ENCODE measurements around the gene TBC1D22A.

Gene TBC1D22A

DNA sequence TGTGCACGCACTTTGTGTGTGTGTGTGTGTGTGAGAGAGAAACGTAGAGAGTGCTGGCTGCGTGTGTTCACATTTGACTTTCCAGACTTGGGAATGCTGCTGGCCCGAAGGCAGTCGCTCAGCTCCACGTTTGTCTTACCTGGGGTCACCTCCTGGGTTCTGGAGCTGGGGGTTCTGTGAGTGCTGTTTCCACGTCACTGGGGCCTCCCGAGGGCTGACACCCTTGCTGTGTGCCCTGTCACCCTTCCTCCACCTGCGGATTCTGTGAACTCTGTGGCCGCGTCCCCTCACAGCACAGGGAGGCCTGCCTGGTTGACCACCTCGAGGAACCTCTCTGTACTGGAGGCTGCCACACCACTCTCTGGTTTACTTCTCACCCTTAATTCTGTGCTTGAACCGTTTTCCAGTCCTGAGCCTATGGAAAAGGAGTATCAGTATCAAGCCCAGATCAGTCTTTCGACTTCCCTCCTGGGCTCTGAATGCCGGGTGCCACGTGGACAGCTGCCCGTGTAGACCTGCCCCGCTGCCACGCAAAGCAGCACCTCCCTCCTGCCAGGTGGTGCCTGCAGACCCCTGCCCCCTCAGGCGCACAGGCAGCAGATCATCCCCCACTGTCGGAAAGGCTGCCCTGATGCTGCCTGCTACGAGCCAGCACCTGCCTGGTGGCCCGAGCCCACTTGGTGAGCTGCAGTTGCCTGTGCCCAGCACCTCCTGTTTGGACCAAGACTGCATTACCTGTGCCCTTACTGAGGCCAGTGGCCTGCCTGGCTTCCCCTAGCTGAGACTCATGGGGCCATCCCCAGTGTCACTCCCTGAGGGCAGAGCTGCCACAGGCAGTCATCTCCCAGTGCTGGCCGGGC, 233.3 kb downstream of the TBC1D22A start:
- no peak for DNase-seq (ENCODE audit: low read depth)

DNA sequence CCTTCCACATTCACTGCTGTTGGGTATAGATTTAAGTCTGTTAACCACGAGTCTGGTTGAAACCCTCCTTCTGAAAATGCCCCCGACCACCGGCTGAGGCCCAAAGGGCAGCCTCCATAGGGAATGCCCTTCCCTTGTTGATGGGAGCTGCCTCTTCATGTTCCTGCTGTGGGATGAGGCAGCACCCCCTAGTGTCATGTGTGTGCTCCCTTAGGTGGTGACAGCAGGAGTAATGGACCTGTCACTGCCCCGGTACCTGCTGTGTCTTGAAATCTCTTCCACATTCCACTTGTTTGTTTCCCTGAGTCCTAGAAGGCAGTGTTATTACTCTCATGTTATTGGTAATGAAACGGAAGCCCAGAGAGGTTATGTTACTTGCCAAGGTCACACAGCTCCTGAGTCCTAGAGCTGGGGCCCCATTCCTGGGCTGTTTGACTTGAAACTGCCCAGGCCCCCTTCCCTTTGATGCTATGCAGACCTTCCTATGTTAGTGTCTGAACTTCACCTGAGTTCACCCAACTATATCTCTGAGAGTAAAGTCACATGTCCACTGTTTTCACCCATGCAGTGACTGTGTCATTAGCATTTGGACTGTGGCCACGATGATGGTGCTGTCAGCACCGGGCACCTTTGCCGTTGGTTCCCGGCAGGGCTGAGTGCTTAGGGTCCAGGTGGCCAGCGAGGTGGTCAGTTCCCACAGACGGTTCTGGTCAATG, 234.3 kb downstream of the TBC1D22A start:
- DNase-seq (ENCODE audit: low read depth): peak; percentile 20

DNA sequence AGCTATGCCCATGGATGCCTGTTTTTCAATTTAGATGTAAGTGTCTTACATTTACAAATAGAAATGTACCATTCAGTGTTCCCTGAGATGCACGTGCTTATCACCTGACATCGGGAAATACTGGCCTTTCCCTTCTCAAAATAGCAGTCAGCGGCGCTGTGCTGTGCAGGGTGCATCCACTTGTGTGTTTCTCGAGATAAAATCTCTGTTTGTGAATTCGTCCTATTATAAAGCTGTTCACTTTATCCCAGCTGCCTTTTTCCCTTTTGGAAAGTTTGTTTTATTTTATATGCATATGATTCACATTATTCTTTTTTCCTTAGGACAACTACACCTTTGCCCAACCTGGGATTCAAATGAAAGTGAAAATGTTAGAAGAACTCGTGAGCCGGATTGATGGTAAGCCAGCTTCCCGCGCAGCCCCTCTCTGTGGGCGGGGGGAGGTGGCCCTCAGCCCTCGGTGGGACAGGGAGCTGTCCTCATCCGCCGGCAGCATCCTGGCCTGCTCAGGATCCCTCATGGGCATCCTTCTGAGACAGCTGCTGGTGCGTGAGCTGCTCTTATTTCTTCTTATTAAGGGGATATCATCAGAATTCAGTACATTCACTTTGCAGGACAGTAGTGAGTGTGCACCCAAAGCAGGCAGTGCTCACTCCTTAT, 235.0 kb downstream of the TBC1D22A start:
- no peak for DNase-seq (ENCODE audit: low read depth)

DNA sequence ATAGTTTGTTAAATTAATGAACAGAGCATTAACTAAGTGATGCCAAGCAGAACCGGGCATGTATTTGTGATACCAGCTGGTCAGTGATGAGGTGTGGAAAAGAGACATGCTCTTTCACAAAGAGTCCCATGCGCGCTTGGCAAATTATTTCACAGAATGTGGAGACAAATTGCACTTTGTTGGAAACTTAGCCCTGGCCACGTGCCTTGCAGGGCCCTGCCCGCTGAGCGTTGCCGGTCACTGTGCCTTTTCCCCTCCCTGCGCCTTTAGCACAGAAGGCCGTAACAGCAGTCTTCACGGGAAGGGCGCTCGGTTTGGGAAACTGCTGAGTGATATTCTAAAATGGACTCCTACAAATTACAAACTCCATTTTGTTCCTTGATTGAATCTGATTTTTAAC, 235.9 kb downstream of the TBC1D22A start:
- DNase-seq (ENCODE audit: low read depth): no peak

DNA sequence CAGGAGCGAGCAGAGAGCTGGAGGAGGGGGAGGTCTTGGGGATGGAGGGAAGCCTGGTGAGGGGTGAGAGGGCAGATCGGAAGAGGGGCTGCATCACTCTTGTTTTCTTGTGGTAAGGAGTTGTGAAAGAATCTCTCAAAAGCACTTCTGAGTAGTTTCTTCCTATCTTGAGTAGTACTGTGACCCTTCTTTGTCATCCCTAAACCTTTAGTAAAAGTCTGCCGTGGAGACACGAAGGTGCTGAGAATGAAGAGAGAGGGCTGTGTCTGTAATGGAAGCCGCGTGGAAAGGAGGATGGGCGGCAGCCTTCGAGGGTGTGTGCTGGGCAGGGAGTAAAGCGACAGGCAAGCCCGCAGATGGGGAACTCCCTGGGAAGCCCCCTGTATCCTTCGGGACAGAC, 237.8 kb downstream of the TBC1D22A start:
- no peak for DNase-seq (ENCODE audit: low read depth)

DNA sequence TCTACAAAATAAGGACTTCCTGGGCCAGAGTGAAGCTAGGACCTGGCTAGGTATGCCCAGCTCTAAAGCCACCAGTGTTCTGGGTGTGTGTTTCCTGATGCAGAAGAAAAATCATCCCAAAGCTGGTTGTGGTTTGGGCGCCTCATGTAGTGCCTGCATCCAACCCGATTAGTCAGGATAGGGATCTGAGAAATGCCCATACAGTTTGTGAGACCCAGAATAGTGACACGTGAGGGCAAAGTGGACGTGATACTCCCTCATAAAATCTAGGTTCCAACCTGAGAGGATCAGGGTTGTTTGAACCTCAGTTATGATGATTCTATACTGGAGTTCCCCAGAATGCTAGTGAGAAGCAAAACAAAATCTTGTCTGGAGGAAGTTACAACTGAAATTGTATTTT, 238.4 kb downstream of the TBC1D22A start:
- no peak for DNase-seq (ENCODE audit: low read depth)

DNA sequence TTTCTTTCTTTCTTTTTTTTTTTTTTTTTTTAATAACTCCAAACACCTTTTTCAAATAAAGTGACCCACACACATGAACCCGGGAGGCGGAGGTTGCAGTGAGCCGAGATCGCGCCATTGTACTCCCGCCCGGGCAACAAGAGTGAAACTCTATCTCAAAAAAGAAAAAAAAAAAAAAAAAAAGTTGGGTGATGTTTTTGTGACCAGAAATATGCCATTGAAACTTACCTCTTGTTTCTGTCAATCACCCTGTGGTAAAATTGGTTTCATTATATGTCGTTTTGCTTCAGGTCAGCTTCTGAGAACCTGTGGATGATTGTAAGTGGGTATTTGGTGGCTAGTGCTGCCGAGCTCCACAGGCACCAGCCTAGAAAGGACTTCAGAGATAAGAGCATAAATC, 238.8 kb downstream of the TBC1D22A start:
- no peak for DNase-seq (ENCODE audit: low read depth)

DNA sequence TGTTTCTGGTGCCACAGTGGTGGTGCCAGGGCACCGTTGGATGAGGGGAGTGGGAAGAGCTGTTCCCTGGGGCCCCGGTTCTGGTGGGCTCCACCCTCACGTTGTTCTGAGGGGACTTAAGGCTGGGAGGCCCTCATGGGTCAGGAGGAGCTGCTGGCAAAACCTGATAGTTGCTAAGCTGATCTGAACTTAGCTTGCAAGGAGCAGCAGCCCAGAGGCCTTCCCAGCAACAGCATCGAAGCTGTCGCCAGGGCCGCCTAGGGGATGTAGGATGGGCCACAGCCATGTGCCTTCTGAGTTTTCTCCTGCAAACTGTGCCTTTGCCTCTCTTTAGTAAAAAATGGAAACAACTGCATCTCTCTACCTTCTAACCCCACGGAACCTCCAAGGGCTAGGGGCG, 240.2 kb downstream of the TBC1D22A start:
- DNase-seq (ENCODE audit: low read depth): no peak

DNA sequence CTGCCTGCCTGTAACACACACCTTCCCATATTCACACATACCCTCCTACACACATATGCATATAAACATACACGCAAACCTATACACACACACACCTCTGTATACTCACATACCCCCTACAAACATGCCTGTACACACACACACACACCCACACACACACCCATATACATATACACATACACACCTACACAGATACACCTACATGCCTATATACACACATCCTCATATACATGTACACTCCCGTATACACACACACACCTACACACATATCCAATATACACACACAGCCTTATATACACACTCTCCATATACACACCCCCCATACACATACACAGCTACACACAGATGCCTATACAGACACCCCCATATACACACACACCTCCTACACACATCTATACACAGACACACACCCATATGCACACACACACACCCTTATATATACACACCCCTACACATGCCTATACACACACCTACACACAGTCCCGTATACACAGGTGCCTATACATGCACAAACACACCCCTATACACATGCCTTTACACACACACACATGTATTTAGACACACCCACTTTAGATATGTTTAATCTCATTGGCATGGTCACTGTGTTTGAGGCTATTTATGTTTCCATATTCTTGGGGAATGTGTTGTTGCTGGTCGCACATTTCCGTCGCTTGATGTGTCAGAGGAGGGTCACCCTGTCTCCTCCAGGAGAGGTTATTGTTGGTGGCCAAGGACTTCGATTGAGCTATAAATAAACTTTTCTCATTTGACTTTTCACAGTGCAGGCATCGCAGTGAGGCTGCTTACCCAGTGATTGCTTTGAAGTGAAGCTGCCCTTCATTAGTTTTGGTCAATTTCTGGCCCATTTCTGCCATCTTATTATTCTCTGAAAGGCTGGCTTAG, 243.3 kb downstream of the TBC1D22A start:
- no peak for DNase-seq (ENCODE audit: low read depth)

DNA sequence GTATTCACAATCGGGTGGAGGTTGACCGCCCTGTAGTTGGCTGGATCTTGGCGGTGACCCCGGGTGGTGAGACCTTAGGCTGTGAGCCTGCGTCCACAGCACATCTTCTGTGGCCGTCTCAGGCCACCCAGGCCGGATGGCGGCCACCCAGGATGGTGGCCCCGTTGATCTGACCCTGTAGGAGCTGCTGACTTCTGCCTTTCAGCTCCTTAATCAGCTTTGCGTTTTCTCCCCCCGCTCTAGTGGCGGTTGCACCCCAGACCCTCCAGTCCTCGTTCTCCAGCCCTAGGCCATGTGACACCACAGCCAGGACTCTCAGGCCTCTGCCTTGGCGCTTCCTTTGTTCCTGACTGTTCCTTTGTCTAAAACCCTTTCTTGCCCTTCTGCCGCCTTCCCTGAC, 244.0 kb downstream of the TBC1D22A start:
- no peak for DNase-seq (ENCODE audit: low read depth)

DNA sequence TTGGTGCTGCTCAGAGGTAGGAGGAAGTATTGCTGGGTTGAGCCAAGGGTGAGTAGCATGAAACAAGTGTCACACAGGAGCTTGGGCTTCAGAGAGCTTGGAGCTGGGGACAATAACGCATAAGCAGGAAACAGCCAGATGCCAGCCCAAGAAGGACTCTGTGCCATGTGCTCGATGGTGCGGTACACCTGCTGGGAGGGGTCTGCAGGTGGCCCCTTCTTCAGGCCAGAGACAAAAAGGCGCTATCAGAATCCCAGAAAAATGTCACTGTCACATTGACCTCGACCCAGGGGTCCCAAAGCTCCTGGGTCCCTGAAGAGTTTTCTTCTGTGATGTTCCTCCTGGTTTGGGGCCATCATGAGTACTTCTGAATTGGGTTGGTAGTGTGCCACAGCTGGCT, 244.4 kb downstream of the TBC1D22A start:
- no peak for DNase-seq (ENCODE audit: low read depth)

DNA sequence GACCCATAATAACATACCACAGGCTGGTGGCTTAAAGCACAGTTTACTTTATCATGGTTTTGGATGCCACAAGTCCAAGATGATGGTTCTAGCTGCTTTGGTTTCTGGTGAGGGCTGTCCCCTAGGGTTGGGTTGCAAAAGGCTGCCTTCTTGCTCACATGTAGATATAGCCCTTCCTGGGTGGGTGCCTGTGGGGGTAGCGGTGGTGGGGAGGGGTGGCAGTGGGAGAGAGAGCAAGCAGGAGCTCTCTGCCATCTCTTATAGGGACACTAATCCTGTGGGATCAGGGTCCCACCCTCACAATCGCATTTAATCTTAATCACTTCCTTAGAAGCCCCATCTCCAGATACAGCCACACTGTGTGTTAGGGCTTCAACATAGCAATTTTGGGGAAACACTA, 245.0 kb downstream of the TBC1D22A start:
- no peak for DNase-seq (ENCODE audit: low read depth)

DNA sequence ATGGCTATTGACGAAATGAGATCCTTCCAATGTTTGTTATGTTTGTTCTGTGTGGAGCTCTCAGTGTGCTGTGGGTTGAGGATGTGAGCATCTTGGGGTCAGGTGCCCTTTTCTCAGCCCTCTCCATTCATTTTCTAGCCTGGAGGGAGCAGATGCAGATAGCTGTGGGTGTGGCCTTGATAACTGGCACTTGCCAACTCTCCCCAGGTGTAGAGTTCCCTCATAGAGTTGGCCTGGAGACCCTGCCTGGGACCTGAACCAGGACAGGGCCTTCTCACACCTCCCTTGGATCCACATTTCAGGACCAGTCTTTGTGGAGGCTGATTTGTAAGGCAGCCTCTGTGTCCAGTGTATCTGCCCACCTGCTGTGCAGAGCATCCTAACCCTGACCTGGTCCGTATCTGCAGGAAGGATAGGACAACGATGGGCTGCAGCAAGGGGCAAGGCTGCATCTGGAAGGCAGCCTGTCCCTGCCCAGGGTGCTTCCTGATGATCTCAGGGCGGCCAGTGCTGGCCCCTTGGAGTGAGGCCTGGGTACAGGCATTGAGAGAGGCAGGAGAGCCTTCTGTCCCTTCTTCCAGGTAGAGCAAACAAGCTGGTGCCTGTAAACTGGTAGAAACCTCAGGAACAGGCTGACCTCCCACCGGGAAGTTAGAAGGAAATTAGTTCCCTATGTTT, 245.9 kb downstream of the TBC1D22A start:
- DNase-seq (ENCODE audit: low read depth): no peak

DNA sequence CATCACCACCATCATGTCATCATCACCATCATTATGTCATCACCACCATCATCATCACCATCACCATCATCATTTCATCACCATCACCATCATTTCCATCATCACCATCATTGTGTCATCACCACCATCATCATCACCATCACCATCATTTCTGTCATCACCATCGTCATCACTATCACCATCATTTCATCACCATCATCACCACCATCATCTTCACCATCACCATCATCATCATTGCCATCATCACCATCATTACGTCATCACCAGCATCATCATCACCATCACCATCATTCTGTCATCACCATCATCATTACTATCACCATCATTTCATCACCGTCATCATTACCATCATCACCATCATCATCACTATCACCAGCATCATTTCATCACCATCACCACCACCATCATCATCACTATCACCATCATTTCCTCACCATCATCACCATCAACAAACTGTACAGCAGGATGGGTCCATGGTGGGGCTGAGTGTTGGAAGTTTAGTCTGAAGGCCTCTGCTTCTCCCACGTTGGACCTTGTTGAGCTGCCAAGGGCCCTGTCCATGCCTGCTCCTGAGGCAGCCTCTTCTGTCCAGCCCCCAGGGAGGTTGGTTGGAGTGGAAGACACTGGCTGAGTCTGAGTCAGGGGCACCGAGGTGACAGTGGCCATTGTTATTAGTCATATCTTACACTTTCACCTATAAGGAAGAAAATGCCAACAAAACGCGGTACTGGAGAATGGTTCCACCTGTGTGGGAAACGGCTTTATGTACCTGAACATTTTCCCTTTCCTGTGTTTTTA, 247.1 kb downstream of the TBC1D22A start:
- no peak for DNase-seq (ENCODE audit: low read depth)

DNA sequence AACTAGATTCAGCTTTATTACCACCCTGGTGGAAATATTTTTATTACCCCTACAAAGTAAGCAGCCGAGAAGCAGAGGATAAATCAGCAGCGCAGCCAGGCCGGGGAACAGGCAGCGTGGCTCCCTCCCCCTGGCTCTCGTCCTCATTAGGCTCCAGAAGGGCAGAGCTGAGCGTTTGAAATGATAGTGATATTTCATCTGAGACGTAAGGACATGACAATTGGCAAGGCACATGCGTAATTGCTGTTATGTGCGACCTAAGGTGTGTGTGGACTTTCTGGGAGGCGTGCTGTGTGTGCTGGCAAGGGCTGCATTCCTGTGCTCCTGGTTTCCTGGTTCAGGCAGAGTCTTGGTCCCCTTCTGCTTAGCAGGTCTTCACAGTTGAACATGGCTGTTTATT, 247.8 kb downstream of the TBC1D22A start:
- DNase-seq (ENCODE audit: low read depth): no peak

DNA sequence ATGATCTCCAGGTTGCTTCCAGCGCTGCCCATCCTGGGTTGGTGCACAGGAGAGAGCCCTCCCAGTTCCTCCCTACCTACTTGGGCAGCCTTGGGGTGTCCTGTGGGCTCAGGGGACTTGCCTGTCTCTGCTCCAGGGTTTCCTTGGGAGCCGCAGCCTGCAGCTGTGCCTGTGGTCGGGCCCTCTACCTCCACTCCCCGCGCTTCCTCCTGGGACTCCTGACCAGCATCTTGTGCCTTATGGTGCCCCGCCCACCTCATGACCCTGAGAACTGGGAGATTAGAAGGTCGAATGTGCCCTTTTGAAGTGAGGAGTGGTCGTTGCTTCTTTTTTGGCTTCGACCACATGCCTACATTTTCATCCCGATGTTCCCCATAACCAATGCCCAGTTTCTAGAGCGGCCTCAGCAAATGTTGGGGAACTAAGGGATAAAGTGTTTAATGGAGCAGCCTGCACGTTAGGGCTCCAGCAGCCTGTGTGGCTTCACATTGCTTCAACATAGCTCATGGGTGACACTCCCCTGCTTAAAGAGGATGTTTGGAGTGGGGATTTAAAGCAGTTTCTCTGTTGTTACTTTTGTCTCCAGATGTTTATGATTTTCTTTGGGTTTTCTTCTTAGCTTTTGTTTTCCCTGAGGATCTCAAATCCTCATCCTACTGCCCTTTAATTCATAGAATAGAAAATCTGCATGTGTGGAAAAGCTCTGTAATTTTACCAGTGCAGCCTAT, 248.8 kb downstream of the TBC1D22A start:
- DNase-seq (ENCODE audit: low read depth): no peak

DNA sequence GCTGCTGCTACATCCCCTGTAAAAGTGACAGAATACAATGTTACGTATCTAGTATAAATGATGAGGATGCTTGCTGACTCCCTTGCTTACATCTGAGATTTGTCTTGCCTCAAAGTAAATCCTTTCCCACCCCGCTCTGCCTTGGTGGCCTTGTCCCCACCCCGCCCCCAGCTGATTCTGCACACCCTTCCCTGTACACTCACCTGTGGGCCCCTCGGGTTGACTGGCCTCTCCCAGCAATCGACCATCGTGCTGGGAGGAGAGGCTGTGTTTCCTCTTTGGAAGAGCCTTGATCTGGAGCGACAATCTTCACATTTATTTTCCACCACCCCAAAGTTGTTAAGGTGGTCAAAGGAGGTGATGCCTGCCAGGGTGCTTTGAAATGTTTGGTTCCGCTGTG, 249.4 kb downstream of the TBC1D22A start:
- DNase-seq (ENCODE audit: low read depth): no peak

DNA sequence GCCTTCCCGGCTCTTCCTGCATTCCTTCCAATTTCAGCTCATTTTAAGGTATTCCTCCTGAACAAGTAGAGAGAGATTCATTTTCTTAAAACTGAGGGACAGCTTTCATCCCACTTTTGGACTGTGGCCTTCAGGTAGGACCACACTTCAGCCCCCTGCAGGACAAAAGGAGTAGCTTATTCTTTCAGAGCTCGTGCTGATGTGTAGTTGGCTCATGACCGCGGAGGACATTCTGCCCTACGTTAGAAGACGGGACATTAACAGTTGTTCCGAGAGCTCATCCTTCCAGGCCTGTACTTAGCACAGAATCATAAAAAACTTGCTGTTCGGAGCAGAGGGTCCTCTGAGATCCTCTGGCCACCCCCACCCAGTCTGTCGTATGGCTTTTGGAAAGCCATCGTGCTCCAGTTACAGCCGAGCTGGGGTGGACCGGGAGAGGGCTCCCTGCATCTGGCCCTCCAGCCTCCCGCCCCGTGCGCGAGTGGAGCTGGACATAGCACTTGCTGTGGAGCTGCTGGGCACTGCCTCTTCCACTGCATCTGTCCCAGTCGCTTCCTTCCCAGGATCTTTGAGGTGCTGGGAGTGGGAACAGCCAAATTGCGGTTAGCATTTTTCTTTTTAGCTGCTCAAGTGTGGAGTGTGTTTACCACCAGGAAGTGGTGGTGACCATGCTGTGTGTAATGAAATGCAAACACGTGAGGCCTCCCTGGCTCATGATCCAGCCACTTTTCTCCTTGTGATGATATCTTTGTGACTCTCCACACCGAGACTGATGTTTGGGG, 250.3 kb downstream of the TBC1D22A start:
- DNase-seq (ENCODE audit: low read depth): peak; percentile 74

Data from ELR (cell line).